MM.1S (cell line): ENCODE data around the gene CIT.

Experiments used
- EZH2 ChIP-seq: fragments of 300-600 bp; sonication (generic); optimal IDR thresholded peaks from 2 replicates; pipeline ENCODE3; 2017; ENCODE audit warnings: low read depth, mild to moderate bottlenecking, antibody characterized with exemption, low read length, mixed read lengths
- EZH2phosphoT487 ChIP-seq: fragments of 300-600 bp; sonication (generic); IDR thresholded peaks from 2 replicates; pipeline ENCODE4 v1.6.1; 2018; ENCODE audit warnings: antibody characterized with exemption, low read length
- TF ChIP-seq, protein P1 (sequence below): fragments of 300-600 bp; sonication (generic); IDR thresholded peaks from 2 replicates; pipeline ENCODE4 v1.5.1; 2016; ENCODE audit warnings: antibody characterized with exemption, low read length, mixed read lengths

DNA sequence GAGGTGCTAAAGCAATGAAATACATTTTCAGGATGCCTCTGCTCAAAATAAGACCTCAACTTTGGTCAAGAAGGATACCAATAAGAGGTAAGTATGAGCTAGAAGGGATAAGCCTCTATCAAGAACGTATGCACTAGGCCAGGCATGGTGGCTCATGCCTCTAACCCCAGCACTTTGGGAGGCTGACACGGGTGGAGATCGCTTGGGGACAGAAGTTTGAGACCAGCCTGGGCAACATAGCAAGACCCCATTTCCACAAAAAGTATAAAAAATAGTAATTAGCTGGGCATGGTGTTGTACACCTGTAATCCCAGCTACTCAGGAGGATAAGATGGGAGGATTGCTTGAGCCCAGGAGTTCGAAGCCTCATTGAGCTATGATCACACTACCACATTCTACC, 114.5 kb downstream of the CIT start:
- TF ChIP-seq, protein P1, sequence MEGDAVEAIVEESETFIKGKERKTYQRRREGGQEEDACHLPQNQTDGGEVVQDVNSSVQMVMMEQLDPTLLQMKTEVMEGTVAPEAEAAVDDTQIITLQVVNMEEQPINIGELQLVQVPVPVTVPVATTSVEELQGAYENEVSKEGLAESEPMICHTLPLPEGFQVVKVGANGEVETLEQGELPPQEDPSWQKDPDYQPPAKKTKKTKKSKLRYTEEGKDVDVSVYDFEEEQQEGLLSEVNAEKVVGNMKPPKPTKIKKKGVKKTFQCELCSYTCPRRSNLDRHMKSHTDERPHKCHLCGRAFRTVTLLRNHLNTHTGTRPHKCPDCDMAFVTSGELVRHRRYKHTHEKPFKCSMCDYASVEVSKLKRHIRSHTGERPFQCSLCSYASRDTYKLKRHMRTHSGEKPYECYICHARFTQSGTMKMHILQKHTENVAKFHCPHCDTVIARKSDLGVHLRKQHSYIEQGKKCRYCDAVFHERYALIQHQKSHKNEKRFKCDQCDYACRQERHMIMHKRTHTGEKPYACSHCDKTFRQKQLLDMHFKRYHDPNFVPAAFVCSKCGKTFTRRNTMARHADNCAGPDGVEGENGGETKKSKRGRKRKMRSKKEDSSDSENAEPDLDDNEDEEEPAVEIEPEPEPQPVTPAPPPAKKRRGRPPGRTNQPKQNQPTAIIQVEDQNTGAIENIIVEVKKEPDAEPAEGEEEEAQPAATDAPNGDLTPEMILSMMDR = no peak
- no peak for TF ChIP-seq EZH2phosphoT487
- TF ChIP-seq EZH2 = no peak
